ENCODE results near the gene EPB41L1.

Gene EPB41L1

GRCh38 chr20:36144336-36144735 is 10.2 kb upstream of the EPB41L1 start:
- peaks cover 2% of the 10 kb centered on the region for H3K27me3 ChIP-seq (ENCODE audit: insufficient read depth, poor library complexity, severe bottlenecking)
- H3K27ac ChIP-seq (replicated peaks): no peak overlapping the region
- no peak for DNase-seq (ENCODE audit: low read depth in 1 of 2, low spot score in 1 of 2)
- no peak overlapping the region for H3K4me3 ChIP-seq (replicated peaks; ENCODE audit: insufficient read depth, low read length)
- TF ChIP-seq CTCF (IDR thresholded peaks at IDR 0.05; ENCODE audit: insufficient read depth, low read length): no peak
- TF ChIP-seq REST (IDR thresholded peaks at IDR 0.05; ENCODE audit: insufficient replicate concordance, low read depth): no peak

DNA sequence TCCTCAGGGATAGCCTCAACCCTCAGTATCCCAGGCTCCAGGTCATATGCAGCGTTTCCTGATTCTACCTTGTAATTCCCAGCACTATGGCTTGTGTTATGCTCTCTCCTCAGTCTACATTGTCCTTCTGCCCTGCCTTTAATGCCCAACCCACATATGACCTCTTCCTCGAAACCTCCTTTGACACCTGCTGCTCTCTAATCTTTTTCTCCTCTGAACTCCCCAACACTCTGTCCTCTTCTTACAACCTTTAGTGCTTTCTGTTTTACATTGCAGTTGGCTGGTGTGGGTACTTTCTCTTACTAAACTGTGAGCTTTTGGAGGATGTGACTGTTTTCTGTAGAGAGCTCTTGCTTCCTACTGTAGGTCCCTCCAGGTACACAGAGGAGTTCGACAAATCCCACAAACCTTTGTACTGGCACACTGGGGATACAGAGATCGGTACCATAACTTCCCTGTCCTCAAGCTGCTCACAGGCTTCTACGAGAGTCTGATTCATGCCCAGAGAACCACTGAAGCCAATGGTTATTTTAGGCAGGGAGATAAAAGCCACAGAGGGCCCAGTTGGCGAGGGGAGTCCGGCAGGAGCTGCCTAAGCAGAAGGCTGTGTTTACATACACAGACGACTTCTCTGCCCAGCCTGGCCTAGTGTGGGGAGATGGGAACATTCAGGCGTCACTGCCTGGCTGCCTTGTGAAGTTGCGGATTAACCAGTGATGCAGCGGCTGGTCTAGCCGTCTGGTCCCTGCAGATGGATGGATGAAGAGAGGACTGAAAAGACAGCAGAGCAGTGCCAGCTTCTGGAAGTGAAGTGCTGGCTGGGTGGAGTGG is 8.4 kb upstream of the EPB41L1 start:
- no peak overlapping the region for H3K4me3 ChIP-seq (replicated peaks; ENCODE audit: insufficient read depth, low read length)
- H3K27ac ChIP-seq (replicated peaks): no peak overlapping the region
- DNase-seq (ENCODE audit: low read depth in 1 of 2, low spot score in 1 of 2): no peak
- TF ChIP-seq REST (IDR thresholded peaks at IDR 0.05; ENCODE audit: insufficient replicate concordance, low read depth): no peak
- TF ChIP-seq SPI1 (IDR thresholded peaks at IDR 0.05; ENCODE audit: borderline replicate concordance, low read depth): no peak
- TF ChIP-seq GABPA (IDR thresholded peaks at IDR 0.05; ENCODE audit: low read depth): no peak
- TF ChIP-seq CTCF (IDR thresholded peaks at IDR 0.05; ENCODE audit: insufficient read depth, low read length): no peak
- no peak for TF ChIP-seq POLR2AphosphoS5 (IDR thresholded peaks at IDR 0.05; ENCODE audit: low read depth)
- H3K27me3 ChIP-seq (ENCODE audit: insufficient read depth, poor library complexity, severe bottlenecking): peaks cover 2% of the 10 kb centered on the region

DNA sequence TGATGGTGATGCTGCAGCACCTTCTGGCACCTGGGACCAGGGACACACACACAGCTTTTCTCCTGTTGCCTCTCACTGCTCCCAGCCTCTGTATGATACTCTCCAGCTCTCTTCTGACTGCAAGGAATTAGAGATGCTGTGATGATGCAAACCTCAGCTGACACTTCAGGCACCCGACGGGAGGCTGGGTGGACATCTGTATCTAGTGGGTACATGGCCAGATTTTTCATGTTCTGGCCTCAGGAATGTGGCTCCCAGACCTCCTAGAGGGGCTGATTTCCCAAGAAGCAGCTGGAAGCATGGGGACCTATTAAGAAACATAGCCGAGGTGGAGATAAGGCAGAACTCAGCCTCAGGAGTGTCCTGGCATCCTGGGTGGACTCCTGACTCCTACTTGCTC is 6.8 kb upstream of the EPB41L1 start:
- Histone ChIP-seq H3K27me3 (ENCODE audit: insufficient read depth, poor library complexity, severe bottlenecking) (peaks cover 6% of the 10 kb centered on the region), H3K27ac (replicated peaks) (no peak overlapping the region), H3K4me3 (replicated peaks; ENCODE audit: insufficient read depth, low read length) (no peak overlapping the region)
- TF ChIP-seq REST (IDR thresholded peaks at IDR 0.05; ENCODE audit: insufficient replicate concordance, low read depth) (no peak), POLR2AphosphoS5 (IDR thresholded peaks at IDR 0.05; ENCODE audit: low read depth) (no peak), SPI1 (IDR thresholded peaks at IDR 0.05; ENCODE audit: borderline replicate concordance, low read depth) (no peak), CTCF (IDR thresholded peaks at IDR 0.05; ENCODE audit: insufficient read depth, low read length) (no peak), GABPA (IDR thresholded peaks at IDR 0.05; ENCODE audit: low read depth) (no peak)
- DNase-seq (ENCODE audit: low read depth in 1 of 2, low spot score in 1 of 2): no peak

Measured in HL-60 (cell line).